Mammary epithelial cell (primary cell): ENCODE measurements around the gene COL23A1.

Experiments
- EZH2 ChIP-seq: IDR thresholded peaks from 2 replicates; pipeline ENCODE4 v1.6.1; 2012; ENCODE audit warnings: low read length, inconsistent platforms, borderline replicate concordance
- TF ChIP-seq, protein P1 (sequence below), 2 donors: IDR thresholded peaks in 1 of 2; conservative IDR thresholded peaks in 1 of 2; 2 replicates each; pipeline ENCODE4 v1.5.1; 2011 to 2012; ENCODE audit warnings: inconsistent platforms in 2 of 2, low read length in 2 of 2, mild to moderate bottlenecking in 2 of 2, control low read depth in 1 of 2, low read depth in 1 of 2; ENCODE audit not compliant: insufficient read depth in 1 of 2; ENCODE audit errors: extremely low read depth in 1 of 2

- TF ChIP-seq, protein P1, sequence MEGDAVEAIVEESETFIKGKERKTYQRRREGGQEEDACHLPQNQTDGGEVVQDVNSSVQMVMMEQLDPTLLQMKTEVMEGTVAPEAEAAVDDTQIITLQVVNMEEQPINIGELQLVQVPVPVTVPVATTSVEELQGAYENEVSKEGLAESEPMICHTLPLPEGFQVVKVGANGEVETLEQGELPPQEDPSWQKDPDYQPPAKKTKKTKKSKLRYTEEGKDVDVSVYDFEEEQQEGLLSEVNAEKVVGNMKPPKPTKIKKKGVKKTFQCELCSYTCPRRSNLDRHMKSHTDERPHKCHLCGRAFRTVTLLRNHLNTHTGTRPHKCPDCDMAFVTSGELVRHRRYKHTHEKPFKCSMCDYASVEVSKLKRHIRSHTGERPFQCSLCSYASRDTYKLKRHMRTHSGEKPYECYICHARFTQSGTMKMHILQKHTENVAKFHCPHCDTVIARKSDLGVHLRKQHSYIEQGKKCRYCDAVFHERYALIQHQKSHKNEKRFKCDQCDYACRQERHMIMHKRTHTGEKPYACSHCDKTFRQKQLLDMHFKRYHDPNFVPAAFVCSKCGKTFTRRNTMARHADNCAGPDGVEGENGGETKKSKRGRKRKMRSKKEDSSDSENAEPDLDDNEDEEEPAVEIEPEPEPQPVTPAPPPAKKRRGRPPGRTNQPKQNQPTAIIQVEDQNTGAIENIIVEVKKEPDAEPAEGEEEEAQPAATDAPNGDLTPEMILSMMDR (conservative IDR thresholded peaks at IDR 0.05 in 1 of 2, IDR thresholded peaks at IDR 0.05 in 1 of 2; ENCODE audit: extremely low read depth in 1 of 2, insufficient read depth in 1 of 2, low read depth in 1 of 2, low read length in 2 of 2) = no peak
- no peak for TF ChIP-seq EZH2
Measured at GRCh38 chr5:178285399-178286225, 304.6 kb downstream of the COL23A1 start.
